Right lobe of liver (tissue), 4 donors: ENCODE measurements around the gene RBMS3.

ENCODE experiments used
- CTCF ChIP-seq, 4 donors: fragments of 200-600 bp in 3 of 4; fragments of 450-650 bp in 1 of 4; IDR thresholded peaks; one replicate each; pipeline versions ENCODE4 v1.5.1 to v1.8.0; 2016 to 2022; ENCODE audit warnings: antibody characterized with exemption in 4 of 4, mild to moderate bottlenecking in 2 of 4
- POLR2A ChIP-seq: fragments of 450-650 bp; IDR thresholded peaks from one replicate; pipeline ENCODE4 v1.6.1; 2017; ENCODE audit warnings: antibody characterized with exemption, mild to moderate bottlenecking
- donor health status: DM: no; HTN: no; CAD: no.
- donor health status: DM: no; HTN: no; CAD: no.
- donor health status: DM: no; HTN: yes; CAD: no.

DNA sequence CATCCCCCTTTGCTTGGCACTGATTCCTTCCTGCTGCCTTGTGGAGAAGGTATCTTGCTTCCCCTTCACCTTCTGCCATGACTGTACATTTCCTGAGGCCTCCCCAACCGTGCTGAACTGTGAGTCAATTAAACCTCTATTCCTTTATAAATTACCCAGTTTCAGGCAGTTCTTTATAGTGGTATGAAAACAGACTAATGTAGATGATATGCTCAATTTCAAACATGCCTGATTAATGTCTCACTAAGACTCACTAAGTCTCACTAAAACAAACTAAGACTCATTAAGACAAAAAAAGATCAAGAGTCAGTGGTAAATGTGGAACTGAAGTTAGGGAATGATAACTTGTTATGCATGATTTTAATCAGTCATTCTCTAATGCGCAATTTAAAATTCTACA lies 606.6 kb downstream of the RBMS3 start:
- TF ChIP-seq CTCF (IDR thresholded peaks at IDR 0.05) (no peak), POLR2A (no peak)
